Tibial nerve (tissue), 4 donors: ENCODE results near the gene FAM131C.

Source experiments
- CTCF ChIP-seq, 5 experiments: fragments of 200-600 bp in 3 of 5; fragments of 450-650 bp in 2 of 5; sonication (generic) in 3 of 5; IDR thresholded peaks; one replicate each; pipeline ENCODE4 v1.5.1; 2016 to 2019; ENCODE audit warnings: antibody characterized with exemption in 5 of 5, mild to moderate bottlenecking in 3 of 5, moderate library complexity in 2 of 5
- EP300 ChIP-seq, 2 donors: sonication (generic); formaldehyde crosslinking; IDR thresholded peaks; one replicate each; pipeline ENCODE4 v1.6.1; 2017; ENCODE audit warnings: antibody characterized with exemption in 2 of 2, mild to moderate bottlenecking in 1 of 2
- POLR2A ChIP-seq, 2 donors: fragments of 450-650 bp; IDR thresholded peaks; one replicate each; pipeline ENCODE4 v1.6.1; 2017; ENCODE audit warnings: antibody characterized with exemption in 2 of 2, mild to moderate bottlenecking in 2 of 2, moderate library complexity in 2 of 2

- TF ChIP-seq POLR2A (IDR thresholded peaks at IDR 0.05), result no peak
- no peak for TF ChIP-seq EP300 (IDR thresholded peaks at IDR 0.05)
- no peak for TF ChIP-seq CTCF (IDR thresholded peaks at IDR 0.05)
Measured at GRCh38 chr1:16072095-16072494, 1.4 kb downstream of the FAM131C start.
